DOHH2 (cell line): ENCODE data around the gene ANAPC2.

ENCODE experiments used
- CTCF ChIP-seq: fragments of 200-600 bp; sonication (generic); IDR thresholded peaks from one replicate; pipeline ENCODE4 v1.5.1; 2014; ENCODE audit warnings: antibody characterized with exemption, mild to moderate bottlenecking, low read depth, low read length; ENCODE audit not compliant: poor library complexity, severe bottlenecking
- EZH2phosphoT487 ChIP-seq: fragments of 200-600 bp; sonication (generic); IDR thresholded peaks from 2 replicates; pipeline ENCODE4 v1.6.1; 2017; ENCODE audit warnings: borderline replicate concordance, mild to moderate bottlenecking, antibody characterized with exemption, low read length, moderate library complexity, mixed read lengths

GRCh38 chr9:137128862-137129455, 59.4 kb downstream of the ANAPC2 start:
- TF ChIP-seq CTCF (no peak), EZH2phosphoT487 (no peak)
